GM18520 (cell line): ENCODE measurements around the gene KRTAP5-4.
"Not testable (repeated sequence)": the region's sequence is repeated elsewhere in the genome, so short reads cannot be mapped to it uniquely, and the experiment has no call there.

ENCODE experiments used
- ATAC-seq: cut with Tn5 transposase; IDR thresholded peaks from one replicate; pipeline ENCODE4 v1.9.1; 2021; ENCODE audit not compliant: unreplicated experiment

The KRTAP5-4 gene

DNA sequence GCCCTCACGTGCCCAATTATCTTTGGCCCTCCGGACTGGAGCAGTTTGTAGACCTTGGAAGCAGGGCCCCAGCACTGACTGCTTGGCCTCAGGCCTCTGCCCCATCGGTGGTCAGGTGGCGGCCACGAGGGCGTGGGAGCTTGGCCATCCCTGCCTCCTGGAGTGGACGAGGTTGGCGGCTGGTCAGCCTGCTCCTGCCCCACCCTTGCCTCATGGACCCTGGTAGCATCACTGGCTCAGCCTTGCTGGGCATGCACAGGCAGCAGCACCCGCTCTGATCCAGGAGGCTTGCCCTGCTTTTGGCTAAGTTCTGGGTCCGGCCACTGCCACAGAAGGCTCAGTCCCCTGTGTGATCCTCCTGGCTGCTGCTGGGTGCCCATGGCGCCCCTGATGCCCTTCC lies 17.8 kb downstream of the KRTAP5-4 start:
- no peak for ATAC-seq

- ATAC-seq = no peak
Measured at GRCh38 chr11:1603629-1604028, 18.3 kb downstream of the KRTAP5-4 start.

DNA sequence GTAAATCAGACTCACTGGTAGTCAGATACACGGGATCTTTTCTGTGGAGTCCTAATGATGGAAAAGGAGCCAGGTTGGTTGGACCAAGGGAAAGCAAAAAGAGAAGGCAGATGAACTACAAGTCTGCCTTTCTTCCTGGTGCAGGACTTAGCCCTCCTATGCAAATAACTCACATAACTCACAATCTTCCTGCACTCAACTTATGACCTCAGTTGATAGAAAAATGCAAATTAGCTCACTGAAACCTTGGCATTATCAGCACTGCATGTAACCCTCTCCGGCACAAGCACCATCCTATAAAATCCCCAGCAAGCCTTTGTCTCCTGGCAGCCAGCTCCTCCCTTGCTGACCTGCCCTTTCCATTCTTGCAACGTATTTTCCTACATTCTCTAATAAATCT lies 20.3 kb downstream of the KRTAP5-4 start:
- ATAC-seq = not testable (repeated sequence)

GRCh38 chr11:1600626-1601025 lies 21.3 kb downstream of the KRTAP5-4 start:
- ATAC-seq = no peak

DNA sequence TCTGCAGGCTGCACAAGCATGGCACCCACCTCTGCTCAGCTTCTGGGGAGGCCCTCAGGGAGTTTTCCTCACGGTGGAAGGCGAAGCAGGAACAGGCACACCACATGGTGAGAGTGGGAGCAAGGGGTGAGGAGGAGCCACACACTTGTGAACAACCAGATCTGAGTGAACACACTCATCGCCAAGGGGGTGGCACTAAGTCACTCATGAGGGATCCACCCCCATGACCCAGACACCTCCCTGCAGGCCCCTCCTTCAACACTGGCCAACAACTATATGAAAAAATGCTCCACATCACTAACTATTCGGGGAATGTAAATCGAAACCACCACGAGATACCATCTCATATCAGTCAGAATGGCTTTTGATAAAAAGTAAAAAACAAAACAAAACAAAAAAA lies 23.1 kb downstream of the KRTAP5-4 start:
- no peak for ATAC-seq

DNA sequence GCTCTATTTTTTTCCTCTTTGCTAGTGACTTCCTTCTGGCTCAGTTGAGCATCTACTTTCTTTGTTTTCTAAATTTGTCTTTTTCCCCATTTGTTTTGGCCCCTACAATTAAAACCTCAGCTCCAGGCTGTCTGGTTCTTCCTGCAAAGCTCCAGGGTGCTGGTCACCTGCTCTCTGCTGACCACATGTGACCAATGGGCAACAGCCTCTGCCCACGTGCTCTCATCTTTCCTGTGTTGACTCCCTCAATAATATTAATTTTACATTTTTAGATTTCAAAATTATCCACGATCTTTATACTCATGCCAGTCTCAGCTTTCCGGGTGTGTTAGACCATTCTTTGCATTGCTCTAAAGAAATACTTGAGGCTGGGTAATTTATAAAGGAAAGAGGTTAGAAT lies 23.5 kb downstream of the KRTAP5-4 start:
- not testable (repeated sequence) for ATAC-seq

DNA sequence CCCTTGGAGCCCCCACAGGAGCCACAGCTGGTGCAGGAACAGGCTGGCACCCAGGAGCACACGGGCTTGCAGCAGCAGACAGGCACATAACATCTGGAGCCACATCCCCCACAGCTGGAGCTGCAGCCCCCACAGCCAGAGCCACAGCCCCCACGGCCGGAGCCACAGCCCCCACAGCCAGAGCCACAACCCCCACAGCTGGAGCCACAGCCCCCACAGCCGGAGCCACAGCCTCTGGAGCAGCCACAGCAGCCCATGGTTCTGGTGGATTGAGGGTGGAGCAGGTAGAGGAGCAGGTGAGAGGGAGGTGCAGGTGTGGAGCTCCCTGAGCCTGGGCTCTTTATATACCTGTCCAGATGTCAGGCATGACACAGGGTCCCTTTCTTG lies 24.0 kb downstream of the KRTAP5-4 start, which contains the start of gene KRTAP5-2:
TSS of gene KRTAP5-2 (minus strand) at position 301 of the 387 bp plus-strand sequence. CDS start at position 257, 44 bp downstream.
- no peak for ATAC-seq

DNA sequence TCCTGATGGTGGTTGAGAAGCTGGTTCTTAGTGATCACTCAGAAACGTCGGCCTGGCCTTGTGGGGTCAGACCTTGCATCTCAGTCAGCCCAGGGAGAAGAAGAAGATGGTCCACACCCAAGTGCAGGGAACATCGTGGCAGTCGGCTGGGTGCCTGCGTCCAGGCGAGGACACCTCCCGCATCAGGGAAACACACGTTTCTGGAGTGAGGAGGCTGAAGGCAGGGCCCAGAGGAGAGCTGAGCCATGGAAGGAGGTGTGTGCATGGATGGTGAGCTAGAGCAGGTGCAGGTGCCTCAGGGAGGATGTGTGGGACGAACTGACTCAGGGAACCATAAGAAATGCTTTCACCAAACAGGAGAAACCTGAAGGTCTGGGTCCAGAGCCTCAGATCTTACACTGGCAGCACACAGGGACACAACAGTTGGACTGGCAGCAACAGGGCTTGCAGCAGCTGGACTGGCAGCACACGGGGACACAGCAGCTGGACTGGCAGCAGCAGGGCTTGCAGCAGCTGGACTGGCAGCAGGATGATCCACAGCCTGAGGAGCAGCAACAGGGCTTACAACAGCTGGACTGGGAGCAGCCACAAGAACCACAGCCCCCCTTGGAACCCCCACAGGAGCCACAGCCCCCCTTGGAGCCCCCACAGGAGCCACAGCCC lies 24.5 kb downstream of the KRTAP5-4 start:
- no peak for ATAC-seq

GRCh38 chr11:1596576-1597121 lies 25.3 kb downstream of the KRTAP5-4 start:
- ATAC-seq = not testable (repeated sequence)

- ATAC-seq = not testable (repeated sequence)
Measured at GRCh38 chr11:1595994-1596575, 25.9 kb downstream of the KRTAP5-4 start.

DNA sequence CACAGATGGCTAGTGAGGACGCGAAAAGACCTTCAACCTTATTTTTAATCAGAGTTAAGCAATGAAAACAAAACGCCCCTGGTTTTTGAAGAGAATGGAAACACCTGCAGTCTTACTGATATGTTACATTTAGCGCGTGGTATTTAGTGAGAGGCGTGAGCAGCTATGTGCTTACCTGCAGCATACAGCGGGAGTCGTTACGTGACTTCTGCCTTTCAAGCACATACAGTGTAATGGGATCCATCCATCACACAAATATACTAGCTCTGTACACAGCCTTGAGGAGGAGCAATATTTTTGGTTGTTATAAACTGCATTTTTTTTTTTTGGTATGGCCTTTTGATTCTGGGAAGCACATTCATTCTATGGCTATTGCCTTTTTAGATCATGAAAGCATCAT lies 29.3 kb downstream of the KRTAP5-4 start:
- no peak for ATAC-seq

GRCh38 chr11:1589996-1590395 lies 31.9 kb downstream of the KRTAP5-4 start:
- no peak for ATAC-seq

- not testable (repeated sequence) for ATAC-seq
Measured at GRCh38 chr11:1589191-1589963, 32.6 kb downstream of the KRTAP5-4 start.

DNA sequence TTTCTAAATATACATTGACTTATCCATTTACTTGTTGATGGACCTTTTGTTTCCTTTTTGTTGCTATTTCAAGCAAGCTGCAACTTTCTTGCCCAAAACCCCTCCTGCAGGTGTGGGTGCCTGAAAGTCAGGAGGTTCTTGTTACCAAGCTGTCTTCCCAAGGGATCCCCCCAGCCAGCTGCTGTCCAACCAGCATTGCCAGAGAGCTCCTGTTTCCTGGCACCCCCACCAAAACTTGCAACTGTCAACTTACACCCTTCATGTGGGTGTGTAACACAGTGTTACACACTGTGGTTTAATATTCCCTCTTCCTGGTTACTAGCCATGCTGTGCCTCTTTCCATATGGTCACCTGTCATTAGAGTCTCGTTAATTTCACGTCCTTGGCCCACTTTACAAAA lies 35.2 kb downstream of the KRTAP5-4 start:
- ATAC-seq = no peak

GRCh38 chr11:1584661-1585370 lies 37.1 kb downstream of the KRTAP5-4 start, which contains the start of gene KRTAP5-1:
Gene KRTAP5-1, minus strand, starts transcription at chr11:1585283. Its CDS starts 34 bp downstream, at chr11:1585249.
- ATAC-seq = not testable (repeated sequence)

DNA sequence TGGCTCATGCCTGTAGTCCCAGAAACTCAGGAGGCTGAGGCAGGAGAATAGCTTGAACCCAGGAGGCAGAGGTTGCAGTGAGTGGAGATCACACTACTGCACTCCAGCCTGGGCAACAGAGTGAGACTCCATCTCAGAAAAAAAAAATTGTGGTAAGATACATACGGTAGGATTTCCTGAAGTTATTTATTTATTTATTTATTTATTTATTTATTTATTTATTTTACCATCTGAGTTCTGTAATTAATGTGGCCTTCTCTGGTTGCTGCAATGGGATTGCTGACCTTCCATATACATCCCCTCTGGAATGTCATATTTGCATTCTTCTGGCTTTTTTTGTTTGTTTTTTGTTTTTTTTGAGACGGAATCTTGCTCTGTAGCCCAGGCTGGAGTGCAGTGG lies 39.0 kb downstream of the KRTAP5-4 start:
- not testable (repeated sequence) for ATAC-seq

DNA sequence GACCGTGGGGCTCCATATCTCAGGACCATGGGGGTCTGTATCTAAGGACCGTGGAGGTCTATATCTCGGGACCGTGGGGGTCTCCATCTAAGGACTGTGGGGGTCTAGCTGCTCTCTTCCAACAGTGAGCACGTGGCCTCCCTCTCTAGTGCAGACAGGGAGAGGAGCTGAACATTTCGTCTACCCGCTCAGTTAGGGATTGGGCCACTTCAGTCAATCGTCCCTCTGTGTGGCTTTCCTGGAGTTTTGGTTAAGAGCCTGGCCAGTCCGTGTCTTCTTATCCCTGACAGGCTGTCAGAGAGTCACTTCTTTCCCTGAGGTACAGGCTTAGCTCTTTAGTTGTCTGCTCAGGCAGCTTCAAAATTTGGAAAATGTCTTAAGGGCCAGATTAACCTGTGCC lies 40.0 kb downstream of the KRTAP5-4 start:
- ATAC-seq = no peak

- ATAC-seq = no peak
Measured at GRCh38 chr11:1576825-1577224, 45.1 kb downstream of the KRTAP5-4 start.

DNA sequence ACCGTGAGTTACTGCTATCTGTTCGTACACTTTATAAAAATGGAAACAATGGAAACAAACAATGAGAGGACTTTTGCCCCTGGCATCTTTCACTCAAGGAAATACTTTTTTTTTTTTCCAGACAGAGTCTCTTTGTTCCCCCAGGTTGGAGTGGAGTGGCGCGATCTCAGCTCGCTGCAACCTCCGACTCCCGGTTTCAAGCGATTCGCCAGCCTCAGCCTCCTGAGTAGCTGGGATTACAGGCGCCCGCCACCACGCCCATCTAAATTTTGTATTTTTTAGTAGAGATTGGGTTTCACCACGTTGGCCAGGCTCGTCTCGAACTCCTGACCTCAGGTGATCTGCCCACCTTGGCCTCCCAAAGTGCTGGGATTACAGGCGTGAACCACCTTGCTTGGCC lies 46.2 kb downstream of the KRTAP5-4 start:
- not testable (repeated sequence) for ATAC-seq

GRCh38 chr11:1574933-1575242 lies 47.0 kb downstream of the KRTAP5-4 start:
- ATAC-seq = no peak
